Endothelial cell (in vitro differentiated cells): Measurements from ENCODE around the gene LTF. TPM values are rescaled to one million over a fixed set of nuclear protein-coding genes. Genes with fewer than 3 reads are reported as not detected.
"Not testable (repeated sequence)": the region's sequence is repeated elsewhere in the genome, so short reads cannot be mapped to it uniquely, and the experiment has no call there.

Experiments used
- DNase-seq: peaks from one replicate; pipeline ENCODE4 v3.0.0; 2021; ENCODE audit warnings: low spot score
- H3K27ac Mint-ChIP-seq: one replicate; pipeline ENCODE4 v1.8.0; 2021; ENCODE audit warnings: mixed read lengths, inconsistent platforms; ENCODE audit not compliant: unreplicated experiment
- H3K27me3 Mint-ChIP-seq: one replicate; pipeline ENCODE4 v1.8.0; 2021; ENCODE audit warnings: mild to moderate bottlenecking, moderate library complexity, mixed read lengths, inconsistent platforms; ENCODE audit not compliant: unreplicated experiment
- H3K36me3 Mint-ChIP-seq: one replicate; pipeline ENCODE4 v1.8.0; 2021; ENCODE audit warnings: mild to moderate bottlenecking, low read depth, mixed read lengths, inconsistent platforms; ENCODE audit not compliant: unreplicated experiment
- H3K4me1 Mint-ChIP-seq: one replicate; pipeline ENCODE4 v1.8.0; 2021; ENCODE audit warnings: mild to moderate bottlenecking, mixed read lengths, inconsistent platforms; ENCODE audit not compliant: unreplicated experiment
- H3K4me3 Mint-ChIP-seq: one replicate; pipeline ENCODE4 v1.8.0; 2021; ENCODE audit warnings: mild to moderate bottlenecking, mixed read lengths, inconsistent platforms; ENCODE audit not compliant: unreplicated experiment
- H3K9me3 Mint-ChIP-seq: one replicate; pipeline ENCODE4 v1.8.0; 2021; ENCODE audit warnings: mixed read lengths, inconsistent platforms; ENCODE audit not compliant: unreplicated experiment
- total RNA-seq: library from RNA; stranded (reverse); fragmentation: NEBNext Ultra II Directional; extraction: Animal tissue kit (Norgen Biotek cat#: 25700); gene quantifications from one replicate; pipeline ENCODE4 v1.2.1, GENCODE V29; 2021; ENCODE audit not compliant: unreplicated experiment
- TF ChIP-seq, protein P1 (sequence below): fragments of 200-600 bp; sonication (generic); IDR thresholded peaks from one replicate; pipeline ENCODE4 v1.5.0; 2021; ENCODE audit warnings: antibody characterized with exemption; ENCODE audit not compliant: unreplicated experiment

Gene LTF
- total RNA-seq, 1 donor from 2014 or later, result not detected

DNA sequence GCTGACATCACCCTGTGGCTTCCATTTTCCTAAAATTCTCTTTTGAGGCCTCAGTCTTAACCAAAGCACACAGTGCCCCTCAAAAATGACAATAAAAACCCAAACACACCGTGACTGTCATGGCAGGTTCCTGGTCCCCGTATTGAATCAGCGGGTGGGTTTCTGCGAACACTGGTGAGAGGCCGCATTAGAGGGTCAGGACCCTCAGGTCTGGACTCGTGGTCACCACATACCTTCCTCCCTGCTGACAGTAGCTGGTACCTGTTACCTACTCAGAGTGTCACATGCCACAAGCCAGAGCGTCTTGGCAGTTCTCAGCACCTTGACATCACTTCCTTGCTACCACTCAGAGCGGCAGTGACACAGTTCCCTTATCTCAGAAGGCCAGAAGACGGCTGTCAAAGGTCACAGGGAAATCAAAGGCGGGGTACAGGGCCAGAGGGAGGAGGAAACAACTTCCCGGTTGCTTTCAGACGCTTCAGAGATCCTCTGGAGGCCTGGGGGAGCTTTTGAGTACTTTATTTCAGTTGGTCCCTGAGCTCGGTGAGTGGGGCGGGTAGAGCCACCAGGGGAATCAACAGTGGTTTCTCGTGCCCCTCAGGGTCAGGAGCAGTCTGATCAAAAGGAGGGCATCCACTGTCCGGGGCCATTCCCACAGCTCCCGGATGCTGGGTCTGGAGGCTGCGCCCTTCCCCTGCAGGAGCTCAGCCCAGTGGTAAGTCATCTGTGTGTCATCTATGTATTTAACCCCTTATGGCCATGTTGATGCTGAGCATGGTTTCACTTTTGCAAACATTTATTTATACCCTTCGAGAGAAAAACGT, 57.7 kb downstream of the LTF start, which contains the start of the genes CCR5AS and CCRL2:
TSS of gene CCR5AS (minus strand) at position 279 of the 824 bp plus-strand sequence.
TSS of gene CCRL2 (plus strand) at position 472 of the 824 bp plus-strand sequence. CDS start 821 bp downstream, outside the sequence.
- Mint-ChIP-seq H3K36me3 (no peaks in the 10 kb centered on the region), H3K4me3 (peak within 1 kb of the TSS; percentile 25), H3K27ac (no peak within 1 kb of the TSS), H3K27me3 (peaks cover 3% of the 10 kb centered on the region), H3K9me3 (no peaks in the 10 kb centered on the region), H3K4me1 (peaks cover 23% of the 10 kb centered on the region)
- DNase-seq, result peak; percentile 25
- TF ChIP-seq, protein P1, sequence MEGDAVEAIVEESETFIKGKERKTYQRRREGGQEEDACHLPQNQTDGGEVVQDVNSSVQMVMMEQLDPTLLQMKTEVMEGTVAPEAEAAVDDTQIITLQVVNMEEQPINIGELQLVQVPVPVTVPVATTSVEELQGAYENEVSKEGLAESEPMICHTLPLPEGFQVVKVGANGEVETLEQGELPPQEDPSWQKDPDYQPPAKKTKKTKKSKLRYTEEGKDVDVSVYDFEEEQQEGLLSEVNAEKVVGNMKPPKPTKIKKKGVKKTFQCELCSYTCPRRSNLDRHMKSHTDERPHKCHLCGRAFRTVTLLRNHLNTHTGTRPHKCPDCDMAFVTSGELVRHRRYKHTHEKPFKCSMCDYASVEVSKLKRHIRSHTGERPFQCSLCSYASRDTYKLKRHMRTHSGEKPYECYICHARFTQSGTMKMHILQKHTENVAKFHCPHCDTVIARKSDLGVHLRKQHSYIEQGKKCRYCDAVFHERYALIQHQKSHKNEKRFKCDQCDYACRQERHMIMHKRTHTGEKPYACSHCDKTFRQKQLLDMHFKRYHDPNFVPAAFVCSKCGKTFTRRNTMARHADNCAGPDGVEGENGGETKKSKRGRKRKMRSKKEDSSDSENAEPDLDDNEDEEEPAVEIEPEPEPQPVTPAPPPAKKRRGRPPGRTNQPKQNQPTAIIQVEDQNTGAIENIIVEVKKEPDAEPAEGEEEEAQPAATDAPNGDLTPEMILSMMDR, result no peak

DNA sequence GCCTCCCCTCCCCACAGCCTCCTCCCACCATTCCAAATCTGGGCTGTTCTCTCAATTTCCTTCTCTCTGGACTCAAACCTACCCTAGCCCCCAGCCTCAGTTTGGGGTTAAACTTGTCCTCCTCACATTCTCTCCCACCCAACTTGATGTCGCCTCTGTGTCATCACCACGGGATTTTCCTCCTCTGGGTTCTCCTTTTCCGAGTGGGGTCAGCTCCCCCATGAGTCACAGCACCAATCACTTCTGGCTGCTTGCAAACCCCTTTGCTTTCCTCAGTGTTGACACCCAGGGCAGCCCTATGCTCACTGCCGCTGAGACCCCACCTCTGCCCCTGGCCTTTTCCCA, 58.3 kb downstream of the LTF start:
- Mint-ChIP-seq H3K4me3 (no peak overlapping the region), H3K27me3 (peaks cover 3% of the 10 kb centered on the region), H3K27ac (no peak overlapping the region), H3K36me3 (no peaks in the 10 kb centered on the region), H3K9me3 (no peaks in the 10 kb centered on the region), H3K4me1 (peaks cover 23% of the 10 kb centered on the region)
- DNase-seq, result no peak
- TF ChIP-seq, protein P1, result no peak

DNA sequence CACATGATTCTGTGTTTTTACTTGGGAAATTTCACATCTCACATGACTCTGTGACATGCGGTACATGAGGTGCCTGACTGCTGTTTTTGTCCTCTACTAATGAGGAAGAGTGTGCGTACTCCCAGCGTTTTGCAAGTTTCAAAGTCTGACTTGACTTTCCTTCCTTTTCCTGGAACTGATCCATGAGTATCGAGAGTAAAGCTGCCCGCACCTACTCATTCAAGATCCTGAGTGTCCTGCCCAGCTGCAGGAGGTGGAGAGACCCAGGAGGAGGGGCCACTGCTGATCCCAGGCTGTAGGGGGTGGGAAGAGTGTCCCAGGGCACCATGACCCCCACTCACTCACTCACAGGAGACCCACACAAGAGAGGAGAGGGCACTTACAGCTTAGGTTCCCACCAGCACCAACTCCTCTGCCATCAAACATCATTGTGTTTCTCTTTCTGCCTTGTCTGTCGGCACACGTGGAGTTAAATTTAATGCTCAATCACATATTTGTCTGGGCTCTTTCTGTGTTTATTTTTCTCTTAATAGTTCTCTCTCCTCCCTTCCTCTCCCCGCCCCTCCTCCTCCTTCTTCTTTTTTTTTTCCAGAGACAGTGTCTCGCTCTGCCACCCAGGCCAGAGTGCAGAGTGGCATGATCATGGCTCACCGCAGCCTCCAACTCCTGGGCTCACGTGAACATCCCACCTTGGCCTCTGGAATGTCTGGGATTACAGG, 59.2 kb downstream of the LTF start:
- TF ChIP-seq, protein P1, result no peak
- Mint-ChIP-seq H3K9me3 (no peaks in the 10 kb centered on the region), H3K27ac (no peak overlapping the region), H3K4me1 (peaks cover 23% of the 10 kb centered on the region), H3K4me3 (no peak overlapping the region), H3K36me3 (no peaks in the 10 kb centered on the region), H3K27me3 (peaks cover 3% of the 10 kb centered on the region)
- no peak for DNase-seq

DNA sequence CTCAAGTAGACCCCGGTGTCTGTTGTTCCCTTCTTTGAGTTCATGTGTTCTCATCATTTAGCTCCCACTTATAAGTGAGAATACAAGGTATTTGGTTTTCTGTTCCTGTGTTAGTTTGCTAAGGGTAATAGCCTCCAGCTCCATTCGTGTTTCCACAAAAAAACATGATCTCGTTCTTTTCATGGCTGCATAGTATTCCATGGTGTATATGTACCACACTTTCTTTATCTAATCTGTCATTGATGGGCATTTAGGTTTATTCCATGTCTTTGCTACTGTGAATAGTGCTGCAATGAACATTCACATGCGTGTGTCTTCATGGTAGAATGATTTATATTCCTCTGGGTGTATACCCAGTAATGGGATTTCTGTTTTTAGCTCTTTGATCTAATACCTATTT, 61.8 kb downstream of the LTF start:
- H3K4me1 Mint-ChIP-seq, result peaks cover 15% of the 10 kb centered on the region
- H3K4me3 Mint-ChIP-seq, H3K9me3 Mint-ChIP-seq, H3K27ac Mint-ChIP-seq, DNase-seq, H3K36me3 Mint-ChIP-seq, H3K27me3 Mint-ChIP-seq: not testable (repeated sequence)

DNA sequence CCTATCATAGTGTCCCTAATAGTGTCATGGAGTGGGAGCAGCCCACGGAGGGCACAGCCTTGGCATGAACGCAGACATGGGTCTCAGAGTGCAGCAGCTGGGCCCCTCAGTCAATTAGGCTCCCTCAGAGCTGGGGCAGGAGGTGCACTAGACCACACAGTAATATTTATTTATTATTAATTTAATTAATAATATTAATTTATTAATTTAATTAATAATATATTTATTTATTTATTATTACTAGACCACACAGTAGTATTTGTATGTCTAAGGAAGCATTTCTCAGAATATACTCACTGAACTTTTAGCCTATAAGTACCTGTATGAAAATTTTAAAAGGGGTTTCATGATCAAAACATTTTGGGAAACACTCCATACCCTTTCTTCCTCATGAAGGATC, 63.1 kb downstream of the LTF start:
- TF ChIP-seq, protein P1, result no peak
- no peak overlapping the region for H3K4me3 Mint-ChIP-seq
- H3K27ac Mint-ChIP-seq, result no peak overlapping the region
- DNase-seq, result no peak
- H3K27me3 Mint-ChIP-seq, result peaks cover 4% of the 10 kb centered on the region
- no peaks in the 10 kb centered on the region for H3K36me3 Mint-ChIP-seq
- H3K9me3 Mint-ChIP-seq, result no peaks in the 10 kb centered on the region
- H3K4me1 Mint-ChIP-seq, result peaks cover 6% of the 10 kb centered on the region
